Caco-2 (cell line): ENCODE measurements around the gene LHPP. TPM values are rescaled to one million over a fixed set of nuclear protein-coding genes. Genes with fewer than 3 reads are reported as not detected.

Experiments
- BruUV-seq: library from RNA; stranded (reverse); fragments of 400-500 nt; replicated peaks from 2 replicates; lab custom pipeline; 2021; lab: Mats Ljungman, UMichigan
- CTCF ChIA-PET: fragments of 300-600 bp; sonication (Branson Sonifier 250); formaldehyde crosslinking; loops from one replicate; lab custom pipeline; 2022; ENCODE audit warnings: antibody characterized with exemption; lab: Charles Lee
- POLR2A ChIA-PET: fragments of 300-600 bp; sonication (Branson Sonifier 250); formaldehyde crosslinking; loops from one replicate; lab custom pipeline; 2022; ENCODE audit warnings: antibody characterized with exemption; lab: Charles Lee
- DNase-seq, 2 experiments: peaks; one replicate each; pipeline versions ENCODE4 v3.0.0 to v3.0.0-alpha.2; 2020 to 2022
- H3K27me3 ChIP-seq: replicated peaks from 2 replicates; pipeline ENCODE4 v1.6.0; 2011; ENCODE audit warnings: low read length; ENCODE audit not compliant: control insufficient read depth, insufficient read depth
- H3K36me3 ChIP-seq: 2 replicates; pipeline ENCODE4 v1.5.1; 2011; ENCODE audit warnings: low read length; ENCODE audit not compliant: control insufficient read depth, insufficient read depth
- H3K4me1 ChIP-seq: fragments of 250-450 bp; sonication (Bioruptor Pico); 2 replicates; pipeline ENCODE4 v1.5.1; 2020; ENCODE audit warnings: mild to moderate bottlenecking
- H3K4me3 ChIP-seq: 2 replicates; pipeline ENCODE4 v1.5.1; 2011; ENCODE audit warnings: low read depth, mild to moderate bottlenecking, control low read depth, low read length
- H3K9me3 ChIP-seq: fragments of 250-450 bp; sonication (Bioruptor Pico); 2 replicates; pipeline ENCODE4 v1.5.1; 2020; ENCODE audit warnings: mild to moderate bottlenecking, moderate library complexity
- H3K27ac Mint-ChIP-seq: one replicate; pipeline ENCODE4 v1.8.0; 2022; ENCODE audit warnings: mixed read lengths; ENCODE audit not compliant: unreplicated experiment
- H3K27me3 Mint-ChIP-seq: one replicate; pipeline ENCODE4 v1.8.0; 2022; ENCODE audit warnings: mixed read lengths; ENCODE audit not compliant: insufficient read depth, unreplicated experiment
- H3K36me3 Mint-ChIP-seq: one replicate; pipeline ENCODE4 v1.8.0; 2022; ENCODE audit warnings: mild to moderate bottlenecking, mixed read lengths; ENCODE audit not compliant: insufficient read depth, unreplicated experiment
- H3K4me1 Mint-ChIP-seq: one replicate; pipeline ENCODE4 v1.8.0; 2022; ENCODE audit warnings: low read depth, mixed read lengths; ENCODE audit not compliant: unreplicated experiment
- H3K4me3 Mint-ChIP-seq: one replicate; pipeline ENCODE4 v1.8.0; 2022; ENCODE audit warnings: mild to moderate bottlenecking, moderate library complexity, mixed read lengths; ENCODE audit not compliant: unreplicated experiment
- H3K9me3 Mint-ChIP-seq: one replicate; pipeline ENCODE4 v1.8.0; 2022; ENCODE audit warnings: mixed read lengths; ENCODE audit not compliant: unreplicated experiment
- CTCF ChIP-seq, 2 experiments: fragments of 200-600 bp in 1 of 2; IDR thresholded peaks; 1 replicate in 1 of 2; 2 replicates in 1 of 2; pipeline versions ENCODE4 v1.5.1 to v1.8.0; 2011 to 2022; ENCODE audit warnings: antibody characterized with exemption in 1 of 2, control low read depth in 1 of 2, inconsistent platforms in 1 of 2, low read depth in 1 of 2, low read length in 1 of 2, mild to moderate bottlenecking in 1 of 2, moderate library complexity in 1 of 2; ENCODE audit not compliant: insufficient read depth in 1 of 2, severe bottlenecking in 1 of 2, unreplicated experiment in 1 of 2
- intact Hi-C: fragments of 100-400 bp; cut with micrococcal nuclease; formaldehyde crosslinking; loops from one replicate; pipeline ENCODE4 v1.10.0; 2022; ENCODE audit not compliant: unreplicated experiment
- total RNA-seq: library from RNA; stranded (reverse); gene quantifications from 2 replicates; pipeline ENCODE4 v1.2.3, GENCODE V29; 2022

The LHPP gene
- total RNA-seq, 1 experiment from 2014 or later: 15.9 TPM

GRCh38 chr10:124530215-124530665 is 68.6 kb downstream of the LHPP start:
- H3K4me1 ChIP-seq: no peaks in the 10 kb centered on the region
- H3K36me3 ChIP-seq: no peaks in the 10 kb centered on the region
- H3K9me3 Mint-ChIP-seq: no peaks in the 10 kb centered on the region
- ChIA-PET POLR2A (no interaction called here), CTCF (interaction anchor here (0.5 to 2.0 kb wide), 8 partner anchors 35 to 293 kb away, joined by 3 to 16 read pairs (median 4); partner anchors contain the start of gene LHPP)
- intact Hi-C loops: loop anchor here (2.0 to 5.0 kb wide), 3 partner anchors 137 to 297 kb away; no protein-coding TSS in a partner anchor
- H3K4me3 Mint-ChIP-seq: no peak overlapping the region
- no peaks in the 10 kb centered on the region for H3K9me3 ChIP-seq
- H3K36me3 Mint-ChIP-seq: no peaks in the 10 kb centered on the region
- H3K4me3 ChIP-seq: no peak overlapping the region
- no peaks in the 10 kb centered on the region for H3K27me3 Mint-ChIP-seq
- H3K4me1 Mint-ChIP-seq: no peaks in the 10 kb centered on the region
- peak; percentile 89 to 97 for TF ChIP-seq CTCF (IDR thresholded peaks at IDR 0.05; ENCODE audit: insufficient read depth in 1 of 2, low read depth in 1 of 2, low read length in 1 of 2, severe bottlenecking in 1 of 2, unreplicated experiment in 1 of 2)
- no TSS peak for BruUV-seq
- no peak overlapping the region for H3K27ac Mint-ChIP-seq
- peak; percentile 84 to 88 for DNase-seq
- no peaks in the 10 kb centered on the region for H3K27me3 ChIP-seq

- POLR2A ChIA-PET: no interaction called here
- intact Hi-C loops: loop anchor here (2.0 to 5.0 kb wide), 3 partner anchors 136 to 296 kb away; no protein-coding TSS in a partner anchor
- CTCF ChIA-PET: interaction anchor here (0.5 to 2.0 kb wide), 5 partner anchors 35 to 292 kb away, joined by 3 to 16 read pairs (median 4); partner anchors contain the start of gene LHPP
- Histone ChIP-seq H3K36me3 (no peaks in the 10 kb centered on the region), H3K4me1 (no peaks in the 10 kb centered on the region), H3K9me3 (no peaks in the 10 kb centered on the region), H3K4me3 (no peak overlapping the region), H3K27me3 (no peaks in the 10 kb centered on the region)
- no peaks in the 10 kb centered on the region for H3K4me1 Mint-ChIP-seq
- H3K27ac Mint-ChIP-seq: no peak overlapping the region
- BruUV-seq: no TSS peak
- no peak for DNase-seq
- TF ChIP-seq CTCF (IDR thresholded peaks at IDR 0.05; ENCODE audit: insufficient read depth in 1 of 2, low read depth in 1 of 2, low read length in 1 of 2, severe bottlenecking in 1 of 2, unreplicated experiment in 1 of 2): no peak
- no peaks in the 10 kb centered on the region for H3K27me3 Mint-ChIP-seq
- no peaks in the 10 kb centered on the region for H3K36me3 Mint-ChIP-seq
- no peaks in the 10 kb centered on the region for H3K9me3 Mint-ChIP-seq
- H3K4me3 Mint-ChIP-seq: no peak overlapping the region
Observed at GRCh38 chr10:124530816-124531215, 69.2 kb downstream of the LHPP start.

- H3K9me3 Mint-ChIP-seq: no peaks in the 10 kb centered on the region
- ChIA-PET CTCF (interaction anchor here (0.9 kb wide), 1 partner anchor 211 kb away, joined by 3 read pairs; no protein-coding TSS in a partner anchor), POLR2A (no interaction called here)
- no peak overlapping the region for H3K27ac Mint-ChIP-seq
- no peak overlapping the region for H3K4me3 Mint-ChIP-seq
- no peaks in the 10 kb centered on the region for H3K36me3 ChIP-seq
- intact Hi-C loops: loop anchor here (5.0 kb wide), 2 partner anchors 135 to 295 kb away; no protein-coding TSS in a partner anchor
- no TSS peak for BruUV-seq
- DNase-seq: peak; percentile 82 to 83
- H3K27me3 Mint-ChIP-seq: no peaks in the 10 kb centered on the region
- no peak overlapping the region for H3K4me3 ChIP-seq
- H3K36me3 Mint-ChIP-seq: no peaks in the 10 kb centered on the region
- H3K27me3 ChIP-seq: no peaks in the 10 kb centered on the region
- TF ChIP-seq CTCF (IDR thresholded peaks at IDR 0.05; ENCODE audit: insufficient read depth in 1 of 2, low read depth in 1 of 2, low read length in 1 of 2, severe bottlenecking in 1 of 2, unreplicated experiment in 1 of 2): peak; percentile 70 to 94
- H3K9me3 ChIP-seq: no peaks in the 10 kb centered on the region
- no peaks in the 10 kb centered on the region for H3K4me1 ChIP-seq
- H3K4me1 Mint-ChIP-seq: no peaks in the 10 kb centered on the region
Observed at GRCh38 chr10:124532106-124532641, 70.6 kb downstream of the LHPP start.
